ENCODE results near the gene NHERF2.

Gene NHERF2

GRCh38 chr16:2026461-2027023, at the start of gene NHERF2:
NHERF2 (plus strand) TSS chr16:2026902; CDS start chr16:2027006, 104 bp downstream.
- no peak for DNase-seq

- DNase-seq = no peak
These were observed 49.5 kb upstream of the NHERF2 start for GRCh38 chr16:1976951-1977874.

- DNase-seq = no peak
These were observed 48.8 kb upstream of the NHERF2 start for GRCh38 chr16:1977875-1978268.

- DNase-seq = no peak
These were observed 48.1 kb upstream of the NHERF2 start for GRCh38 chr16:1978476-1979120.

- DNase-seq = peak; percentile 25
These were observed 47.3 kb upstream of the NHERF2 start for GRCh38 chr16:1979271-1980029.

GRCh38 chr16:1980030-1980769, 46.5 kb upstream of the NHERF2 start:
- DNase-seq = no peak

- no peak for DNase-seq
These were observed 46.0 kb upstream of the NHERF2 start for GRCh38 chr16:1980770-1981087.

- no peak for DNase-seq
These were observed 45.3 kb upstream of the NHERF2 start, which contains the start of gene NOXO1 for GRCh38 chr16:1981398-1981836. NOXO1 (minus strand) TSS chr16:1981469; CDS start chr16:1981179, 290 bp downstream.

GRCh38 chr16:1982013-1982433, 44.7 kb upstream of the NHERF2 start:
- no peak for DNase-seq

- DNase-seq = no peak
These were observed 43.6 kb upstream of the NHERF2 start for GRCh38 chr16:1982991-1983543.

- DNase-seq = peak; percentile 73
These were observed 43.0 kb upstream of the NHERF2 start, which contains the start of gene GFER for GRCh38 chr16:1983544-1984346. GFER (plus strand) TSS chr16:1984193; CDS start chr16:1984219, 26 bp downstream.

GRCh38 chr16:1984347-1985225, 42.1 kb upstream of the NHERF2 start:
- no peak for DNase-seq

GRCh38 chr16:1985466-1986150, 41.1 kb upstream of the NHERF2 start:
- DNase-seq = no peak

- no peak for DNase-seq
These were observed 39.5 kb upstream of the NHERF2 start for GRCh38 chr16:1987198-1987597.

- DNase-seq = no peak
These were observed 37.2 kb upstream of the NHERF2 start, which contains the start of gene SYNGR3 for GRCh38 chr16:1989209-1990100. SYNGR3 (plus strand) TSS chr16:1989970; CDS start chr16:1990103, 133 bp downstream.

GRCh38 chr16:1990101-1990350, 36.7 kb upstream of the NHERF2 start:
- no peak for DNase-seq

- DNase-seq = peak; percentile 47
These were observed 36.2 kb upstream of the NHERF2 start for GRCh38 chr16:1990351-1991134.
